Measurements from ENCODE around the gene MINDY2.
A peak's percentile ranks its signal among the peaks of the same experiment; 100 is the strongest.
"Not testable (repeated sequence)": the region's sequence is repeated elsewhere in the genome, so short reads cannot be mapped to it uniquely, and the experiment has no call there.

Gene MINDY2

DNA sequence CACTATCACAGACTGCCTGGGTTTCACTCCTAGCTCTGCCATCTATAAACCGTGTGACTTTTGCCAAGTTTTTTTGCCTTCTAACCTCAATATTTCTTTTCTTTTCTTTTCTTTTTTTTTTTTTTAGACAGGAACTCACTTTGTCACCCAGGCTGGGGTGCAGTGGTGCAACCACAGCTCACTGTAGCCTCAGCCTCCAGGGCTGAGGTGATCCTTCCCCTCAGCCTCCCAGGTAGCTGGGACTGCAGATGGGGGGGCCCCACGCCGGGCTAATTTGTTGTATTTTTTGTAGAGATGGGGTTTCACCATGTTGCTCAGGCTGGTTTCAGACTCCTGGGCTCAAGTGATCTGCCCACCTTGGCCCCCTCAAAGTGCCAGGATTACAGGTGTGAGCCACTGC lies 18.4 kb upstream of the MINDY2 start:
- DNase-seq (ENCODE audit: low read depth) = no peak

DNA sequence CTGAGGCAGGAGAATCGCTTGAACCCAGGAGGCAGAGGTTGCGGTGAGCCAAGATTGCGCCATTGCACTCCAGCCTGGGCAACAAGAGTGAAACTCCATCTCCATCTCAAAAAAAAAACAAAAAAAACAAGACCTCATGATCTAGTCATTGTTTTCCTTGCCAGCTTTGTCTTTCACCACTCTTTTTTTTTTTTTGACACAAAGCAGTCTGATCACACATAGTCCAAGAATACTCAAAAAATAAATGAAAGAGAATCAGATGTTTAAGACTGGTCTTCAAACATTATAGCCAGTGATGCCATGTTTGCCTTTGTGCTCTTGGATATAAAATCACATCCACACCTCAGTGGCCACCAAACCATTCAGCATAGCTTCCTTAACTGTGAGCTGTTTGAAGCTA lies 15.8 kb upstream of the MINDY2 start:
- no peak for DNase-seq (ENCODE audit: low read depth)

- DNase-seq (ENCODE audit: low read depth) = no peak
Observed at GRCh38 chr15:58755956-58756355, 15.1 kb upstream of the MINDY2 start.

DNA sequence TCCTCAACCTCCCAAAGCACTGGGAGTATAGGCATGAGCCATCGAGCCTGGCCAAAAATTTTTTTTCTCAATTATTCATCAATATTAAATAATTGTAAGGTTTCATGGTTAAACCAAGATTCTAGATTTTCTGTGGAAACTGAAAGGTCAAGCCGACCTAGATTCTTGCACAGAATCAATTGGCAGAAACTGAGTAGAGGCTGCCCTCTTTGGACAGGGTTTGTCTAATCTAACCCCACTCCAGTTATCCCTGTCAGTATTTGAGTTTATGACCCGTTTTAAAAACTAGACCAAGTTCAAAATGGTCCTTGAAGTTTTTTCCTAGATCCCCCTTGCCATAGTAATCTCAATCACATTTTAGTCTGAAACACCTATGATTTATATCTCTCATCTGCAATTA lies 13.0 kb upstream of the MINDY2 start:
- DNase-seq (ENCODE audit: low read depth) = peak; percentile 37

DNA sequence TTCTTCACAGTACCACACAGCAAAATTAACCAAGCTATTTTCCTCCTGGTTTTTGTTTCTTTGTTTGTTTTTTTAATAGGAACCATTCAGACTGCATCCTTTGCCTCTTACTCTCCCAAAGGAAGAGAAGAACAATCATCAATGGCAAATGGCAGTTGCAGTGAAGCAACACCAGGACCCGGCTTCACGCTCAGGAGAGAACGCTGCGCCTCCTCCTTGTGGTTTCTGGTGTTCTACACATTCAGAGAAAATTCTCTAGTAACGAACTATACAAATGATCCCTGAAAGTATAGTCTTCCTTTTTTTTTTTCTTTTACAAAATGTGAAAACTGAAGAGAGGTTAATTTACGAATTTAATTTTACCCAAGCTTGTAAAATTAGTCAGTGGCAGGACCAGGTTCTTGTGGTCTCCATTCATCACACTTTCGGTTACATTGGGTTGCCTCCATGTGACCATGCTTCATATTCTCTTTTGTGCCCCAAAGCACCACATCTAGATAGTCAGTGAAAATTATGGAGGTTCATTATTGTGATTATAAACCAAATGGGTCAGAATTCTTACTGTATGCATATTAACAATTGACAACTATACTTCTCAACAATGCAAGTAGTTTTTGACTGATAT lies 10.6 kb upstream of the MINDY2 start:
- DNase-seq (ENCODE audit: low read depth) = no peak

GRCh38 chr15:58761010-58761388 lies 10.1 kb upstream of the MINDY2 start:
- no peak for DNase-seq (ENCODE audit: low read depth)

- DNase-seq (ENCODE audit: low read depth) = no peak
Observed at GRCh38 chr15:58762285-58762684, 8.8 kb upstream of the MINDY2 start.

DNA sequence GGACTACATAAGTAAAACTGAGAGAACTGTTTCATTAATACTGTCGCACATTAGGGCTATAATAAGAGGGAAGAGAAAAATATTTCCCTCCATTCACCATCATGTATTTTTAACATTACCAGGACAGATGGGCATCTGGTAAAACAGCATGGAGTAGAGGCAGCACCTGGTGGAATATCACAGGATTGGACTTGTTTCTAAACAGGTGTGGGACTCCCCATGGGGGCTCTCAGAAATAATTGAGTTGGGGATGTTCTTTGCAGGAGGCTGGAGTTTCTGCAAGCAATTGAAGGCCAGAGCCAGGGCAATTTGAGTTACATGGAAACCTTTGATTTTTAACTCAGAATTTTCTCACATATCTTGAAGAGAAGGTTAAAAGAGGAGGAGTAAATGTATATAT lies 8.4 kb upstream of the MINDY2 start:
- no peak for DNase-seq (ENCODE audit: low read depth)

- no peak for DNase-seq (ENCODE audit: low read depth)
Observed at GRCh38 chr15:58764468-58764867, 6.6 kb upstream of the MINDY2 start.

DNA sequence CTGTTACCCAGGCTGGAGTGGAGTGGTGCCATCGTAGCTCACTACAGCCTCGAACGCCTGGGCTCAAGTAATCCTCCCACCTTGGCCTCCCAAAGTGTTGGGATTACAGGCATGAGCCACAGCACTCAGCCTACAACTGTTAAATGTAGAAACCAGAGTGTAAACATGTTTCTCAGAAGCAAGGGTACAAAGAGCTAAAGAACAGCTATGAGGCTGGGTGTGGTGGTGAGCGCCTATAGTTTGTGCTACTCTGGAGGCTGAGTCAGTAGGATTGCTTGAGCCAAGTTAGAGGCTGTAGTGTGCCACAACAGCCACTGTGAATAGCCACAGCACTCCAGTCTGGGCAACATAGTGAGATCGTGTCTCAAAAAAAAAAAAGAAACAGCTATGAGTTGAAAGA lies 4.8 kb upstream of the MINDY2 start:
- DNase-seq (ENCODE audit: low read depth) = no peak

- not testable (repeated sequence) for DNase-seq (ENCODE audit: low read depth)
Observed at GRCh38 chr15:58768601-58769004, 2.5 kb upstream of the MINDY2 start.

GRCh38 chr15:58770519-58770856 lies 614 bp upstream of the MINDY2 start:
- DNase-seq (ENCODE audit: low read depth) = peak; percentile 73

GRCh38 chr15:58771621-58772250 lies 634 bp downstream of the MINDY2 start:
- peak; percentile 42 for DNase-seq (ENCODE audit: low read depth)

- no peak for DNase-seq (ENCODE audit: low read depth)
Observed at GRCh38 chr15:58773024-58773423, 1.9 kb downstream of the MINDY2 start.

DNA sequence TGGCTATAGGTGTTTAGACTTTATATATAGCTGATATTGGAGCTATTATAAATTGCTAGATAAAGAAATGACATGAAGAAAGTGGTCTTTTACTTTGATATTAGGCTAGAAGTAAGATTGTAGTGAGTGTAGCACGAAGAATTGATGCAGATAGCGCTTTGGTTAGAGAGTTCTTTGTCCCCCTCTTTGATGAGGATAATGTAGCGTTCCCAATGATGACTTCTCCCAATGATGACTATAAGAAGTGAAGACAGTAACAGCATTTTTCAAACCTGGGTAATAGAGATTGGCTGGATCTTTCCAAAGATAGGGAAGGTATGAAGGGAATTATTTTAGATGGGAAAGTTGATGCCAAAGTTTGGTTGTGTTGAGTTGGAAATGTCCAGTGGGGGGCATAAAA lies 4.3 kb downstream of the MINDY2 start:
- no peak for DNase-seq (ENCODE audit: low read depth)

GRCh38 chr15:58777107-58777506 lies 6.0 kb downstream of the MINDY2 start:
- DNase-seq (ENCODE audit: low read depth) = no peak

GRCh38 chr15:58779554-58779953 lies 8.5 kb downstream of the MINDY2 start:
- DNase-seq (ENCODE audit: low read depth) = no peak

DNA sequence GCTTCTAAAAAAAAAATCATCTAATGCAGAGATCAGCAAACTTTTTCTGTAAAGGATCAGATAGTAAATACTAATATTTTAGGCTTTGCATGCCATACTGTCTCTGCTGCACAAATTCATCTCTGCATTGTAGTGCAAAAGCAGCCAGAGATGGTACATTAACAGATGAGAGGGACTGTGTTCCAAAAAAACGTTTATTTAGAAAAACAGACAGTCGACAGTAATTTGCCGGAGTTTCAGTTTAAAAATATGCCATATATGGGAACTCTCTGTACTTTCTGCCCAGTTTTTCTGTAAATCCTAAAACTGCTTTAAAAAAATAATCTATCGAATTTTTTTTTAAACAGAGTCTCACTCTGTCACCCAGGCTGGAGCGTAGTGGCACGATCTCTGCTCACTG lies 14.3 kb downstream of the MINDY2 start:
- DNase-seq (ENCODE audit: low read depth) = no peak

GRCh38 chr15:58788056-58788710 lies 17.1 kb downstream of the MINDY2 start:
- DNase-seq (ENCODE audit: low read depth) = no peak

DNA sequence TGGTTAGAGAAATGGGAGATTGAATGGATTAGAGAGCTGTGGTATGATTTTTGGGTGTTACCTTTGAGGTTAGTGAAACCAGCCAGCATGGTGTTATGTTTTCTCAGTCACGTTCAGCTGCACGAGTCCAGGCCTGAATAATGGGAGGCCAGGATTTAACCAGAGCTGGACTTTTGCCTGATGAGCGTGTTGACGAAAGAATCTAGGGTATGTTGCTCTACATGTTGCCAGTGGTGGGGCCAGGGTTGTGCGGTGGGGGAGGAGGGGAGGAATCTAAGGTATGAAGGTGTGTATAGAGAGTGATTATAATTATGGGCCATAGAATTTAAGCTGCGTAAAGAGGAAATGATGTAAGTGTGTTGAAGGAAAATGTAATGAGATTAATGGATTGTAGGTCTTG lies 22.8 kb downstream of the MINDY2 start:
- DNase-seq (ENCODE audit: low read depth) = no peak

DNA sequence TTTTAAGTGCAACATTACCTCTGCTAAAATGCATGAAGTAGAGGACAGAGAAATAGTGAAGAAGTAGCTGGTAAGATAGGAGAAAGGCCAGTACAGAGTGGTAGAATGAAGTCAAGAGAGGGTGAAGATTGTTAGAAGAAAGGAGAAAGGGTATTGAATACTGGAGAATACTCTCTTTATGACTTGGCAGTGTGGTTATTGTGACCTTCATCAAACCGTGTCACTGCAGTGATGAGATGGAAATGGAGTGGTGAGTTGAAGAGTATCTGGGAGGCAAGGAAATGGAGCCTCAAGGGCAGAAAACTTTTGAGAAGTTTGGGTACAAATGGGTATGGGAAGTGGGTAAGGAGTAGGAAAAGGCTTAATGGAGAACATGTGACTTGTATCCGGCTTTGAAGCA lies 24.7 kb downstream of the MINDY2 start:
- DNase-seq (ENCODE audit: low read depth) = no peak

GRCh38 chr15:58797505-58797904 lies 26.4 kb downstream of the MINDY2 start:
- DNase-seq (ENCODE audit: low read depth) = no peak

- no peak for DNase-seq (ENCODE audit: low read depth)
Observed at GRCh38 chr15:58805095-58805494, 34.0 kb downstream of the MINDY2 start.

- not testable (repeated sequence) for DNase-seq (ENCODE audit: low read depth)
Observed at GRCh38 chr15:58823267-58823666, 52.2 kb downstream of the MINDY2 start.
